Measurements from ENCODE around the gene SHISA5.
"Not testable (repeated sequence)": the region's sequence is repeated elsewhere in the genome, so short reads cannot be mapped to it uniquely, and the experiment has no call there.

Gene SHISA5

DNA sequence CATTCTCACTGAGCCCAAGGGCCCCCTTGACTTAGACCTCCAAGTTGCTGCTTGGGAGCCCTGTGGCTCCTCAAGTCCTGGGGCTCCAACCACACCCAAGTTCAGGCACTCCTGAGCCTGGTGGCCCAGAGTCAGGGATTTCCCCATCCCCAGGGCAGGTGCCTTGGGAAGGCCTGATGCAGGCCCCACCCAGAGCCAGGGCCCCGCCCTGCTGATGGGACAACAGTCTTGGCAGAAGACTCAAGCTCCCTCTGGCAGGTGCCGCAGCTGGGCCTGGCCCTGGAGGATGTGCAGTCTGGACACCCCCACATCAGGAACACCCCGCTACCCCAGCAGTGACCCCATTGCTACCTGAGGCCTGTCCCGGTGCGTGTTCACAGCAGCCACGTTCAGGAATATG lies 17.7 kb upstream of the SHISA5 start:
- no peak overlapping the region for H3K27ac ChIP-seq
- no peak for DNase-seq (ENCODE audit: low read depth, low spot score)

DNA sequence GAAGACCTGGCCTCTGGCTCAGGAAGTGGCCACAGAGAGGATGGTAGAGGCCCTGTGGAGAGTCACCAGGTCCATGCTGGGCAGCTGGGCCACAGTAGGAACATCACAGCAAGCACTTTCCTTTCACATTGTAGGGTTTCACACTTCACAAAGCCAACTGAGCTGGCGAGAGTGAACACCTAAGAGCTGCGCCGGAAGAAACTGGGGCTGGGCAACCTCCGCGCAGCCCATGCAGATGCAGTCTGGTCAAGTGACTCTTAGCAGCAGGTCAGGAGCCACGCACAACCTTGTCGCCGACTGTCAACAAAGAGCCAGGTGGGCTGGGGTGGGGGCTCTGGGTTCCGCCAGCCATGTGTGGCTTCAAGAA lies 15.3 kb upstream of the SHISA5 start:
- no peak overlapping the region for H3K27ac ChIP-seq
- no peak for DNase-seq (ENCODE audit: low read depth, low spot score)

DNA sequence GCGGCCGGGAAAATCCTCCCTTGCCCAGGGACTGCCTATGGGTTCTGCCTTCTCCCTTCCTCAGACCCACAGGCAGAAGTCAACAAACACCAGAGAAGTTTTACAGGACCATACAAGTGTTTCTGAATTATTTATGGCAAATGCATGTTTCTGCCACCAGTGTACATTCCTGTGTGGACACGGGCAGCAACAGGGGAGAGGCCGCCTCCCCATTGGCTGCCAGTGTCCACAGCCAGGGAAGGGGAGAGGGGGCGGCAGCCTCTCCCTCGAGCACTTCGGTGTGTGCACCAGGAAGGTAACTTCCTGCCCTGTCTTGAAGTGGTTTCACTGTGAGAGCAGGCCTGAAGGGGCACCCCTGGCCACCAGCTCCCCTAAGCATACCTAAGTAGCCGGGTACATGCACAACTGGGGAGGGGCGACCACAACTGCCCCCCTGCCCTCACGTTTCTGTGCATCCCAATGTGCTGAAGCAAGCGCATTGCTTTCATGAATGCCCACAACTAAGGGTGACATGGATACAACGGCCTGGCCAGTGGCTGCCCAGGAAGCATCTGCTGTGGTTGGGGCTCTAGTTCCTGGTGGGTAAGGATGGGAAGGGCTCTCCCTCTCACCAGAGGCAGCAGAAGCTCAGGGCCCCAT lies 14.8 kb upstream of the SHISA5 start:
- no peak overlapping the region for H3K27ac ChIP-seq
- no peak for DNase-seq (ENCODE audit: low read depth, low spot score)

DNA sequence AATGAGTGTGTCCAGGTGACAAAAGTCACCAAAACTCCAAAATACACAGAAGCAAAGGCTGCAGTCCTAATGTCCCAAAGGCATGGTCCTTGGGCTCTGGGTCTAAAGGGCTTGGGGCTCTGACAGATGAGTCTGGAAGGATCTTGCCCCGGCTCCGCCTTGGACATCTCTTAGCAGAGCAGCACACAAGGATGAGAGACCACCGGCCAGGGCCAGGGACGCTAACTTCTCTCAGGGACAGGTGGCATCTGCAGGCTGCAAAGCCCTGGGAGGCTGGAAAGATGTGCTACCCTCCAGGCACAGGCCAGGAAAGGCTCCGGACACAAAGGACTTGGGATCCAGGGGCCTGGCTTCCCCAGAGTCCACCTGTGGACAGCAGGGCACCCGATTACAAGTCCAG lies 14.1 kb upstream of the SHISA5 start:
- no peak for DNase-seq (ENCODE audit: low read depth, low spot score)
- H3K27ac ChIP-seq: no peak overlapping the region

DNA sequence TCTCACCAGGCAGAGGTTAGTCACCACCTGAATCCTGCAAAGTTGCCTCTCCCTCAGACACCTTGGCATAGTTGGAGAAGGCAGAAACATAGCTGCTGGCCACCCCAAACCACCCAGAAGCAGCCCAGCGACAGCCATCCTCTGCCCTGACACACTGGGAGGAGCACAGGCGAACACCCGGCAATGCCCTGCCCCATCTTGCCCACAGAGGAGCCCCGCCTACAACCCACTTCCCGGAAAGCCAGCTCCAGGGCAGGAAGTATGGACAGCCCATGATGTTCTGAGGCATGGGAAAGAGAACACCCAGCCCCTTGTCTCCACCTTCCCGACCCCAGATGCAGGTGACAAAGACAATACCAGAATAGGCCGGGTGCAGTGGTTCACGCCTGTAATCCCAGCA lies 12.6 kb upstream of the SHISA5 start:
- no peak for DNase-seq (ENCODE audit: low read depth, low spot score)

DNA sequence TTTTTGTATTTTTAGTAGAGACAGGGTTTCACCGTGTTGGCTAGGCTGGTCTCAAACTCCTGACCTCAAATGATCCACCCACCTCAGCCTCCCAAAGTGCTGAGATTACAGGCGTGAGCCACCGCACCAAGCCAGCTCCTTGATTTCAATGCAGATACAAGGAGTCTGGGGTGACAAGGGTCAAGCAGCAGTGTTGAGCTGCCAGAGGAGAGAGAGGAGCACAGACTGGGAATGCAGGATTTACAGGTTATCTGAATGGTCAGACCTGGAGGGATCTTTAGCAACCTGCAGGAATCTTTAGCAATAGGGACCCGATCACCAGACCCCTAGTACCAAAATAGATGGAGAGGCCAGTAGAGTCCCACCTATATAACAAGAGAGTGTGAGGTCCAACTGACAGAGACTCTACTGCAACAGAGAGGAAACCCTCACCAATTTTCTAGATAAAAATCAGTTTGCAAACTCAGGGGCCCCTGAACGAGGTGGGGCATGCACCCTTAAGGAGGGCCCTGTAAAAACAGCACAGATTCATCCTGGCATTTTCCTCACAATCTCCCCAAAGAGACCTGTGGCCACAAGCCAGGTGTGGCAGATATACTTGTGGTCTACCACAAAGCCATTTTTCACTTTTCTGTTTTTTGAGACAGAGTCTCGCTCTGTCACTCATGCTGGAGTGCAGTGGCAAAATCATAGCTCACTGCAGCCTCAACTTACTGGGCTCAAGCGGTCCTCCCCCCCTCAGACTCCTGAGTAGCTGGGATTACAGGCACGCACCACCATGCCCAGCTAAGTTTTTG lies 10.7 kb upstream of the SHISA5 start:
- no peak overlapping the region for H3K27ac ChIP-seq
- no peak for DNase-seq (ENCODE audit: low read depth, low spot score)

More for the DNA sequence above, 12.6 kb upstream of the SHISA5 start:
- no peak overlapping the region for H3K27ac ChIP-seq

DNA sequence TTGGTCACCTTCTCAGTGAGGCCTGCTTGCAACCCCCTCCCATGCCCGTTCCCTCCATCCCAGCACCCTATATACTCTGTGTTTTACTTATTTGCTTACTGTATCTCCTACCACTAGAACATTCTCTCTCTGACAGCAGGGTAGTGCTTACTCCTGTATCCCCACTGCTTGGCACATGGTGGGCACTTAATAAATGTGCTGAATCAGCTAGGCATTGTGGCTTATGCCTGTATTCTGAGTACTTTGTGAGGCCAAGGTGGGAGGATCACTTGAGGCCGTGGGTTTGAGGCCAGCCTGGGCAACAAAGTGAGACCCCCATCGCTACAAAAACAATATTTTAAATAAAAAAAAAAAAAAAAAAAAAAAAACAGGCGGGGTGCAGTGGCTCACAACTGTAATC lies 7.6 kb upstream of the SHISA5 start:
- no peak overlapping the region for H3K27ac ChIP-seq
- no peak for DNase-seq (ENCODE audit: low read depth, low spot score)

DNA sequence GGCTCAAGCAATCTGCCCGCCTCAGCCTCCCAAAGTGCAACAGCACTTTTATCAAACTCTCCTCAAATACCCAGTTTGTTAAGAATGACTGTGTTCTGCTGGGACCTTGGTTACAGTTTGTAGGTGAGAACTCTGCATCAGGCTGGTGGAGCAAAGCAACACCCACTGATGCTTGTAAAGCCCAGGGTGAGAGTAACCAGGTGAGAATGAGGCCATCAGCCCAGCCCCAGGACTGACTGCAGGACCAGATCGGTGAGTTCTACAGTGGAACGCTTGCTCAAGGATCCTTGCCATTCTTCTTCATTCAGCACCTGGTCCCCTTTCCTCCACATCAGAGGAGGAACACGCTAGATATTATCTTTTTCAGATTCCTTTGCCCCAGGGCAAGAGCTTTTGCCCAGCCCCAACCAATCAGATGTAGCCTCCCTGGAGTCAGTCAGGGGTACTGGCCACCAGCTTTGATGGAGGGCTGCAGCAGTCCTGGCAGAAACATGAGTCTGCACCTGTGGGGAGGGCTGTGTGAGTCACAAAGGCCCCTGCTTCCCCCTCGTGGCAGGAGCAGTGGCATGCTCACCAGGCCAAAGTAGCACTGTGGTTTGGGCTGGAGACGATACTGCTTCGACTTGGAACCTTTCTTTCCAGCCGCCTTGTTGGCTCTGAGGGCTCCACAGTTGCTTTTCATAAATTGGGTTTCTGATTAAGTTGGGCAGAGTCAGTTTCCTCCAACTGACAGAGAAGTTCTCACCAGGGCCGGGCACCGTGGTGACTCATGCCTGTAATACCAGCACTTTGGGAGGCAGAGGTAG lies 3.5 kb upstream of the SHISA5 start:
- peak overlapping the region; percentile 52 for H3K27ac ChIP-seq
- DNase-seq (ENCODE audit: low read depth, low spot score): peak; percentile 68

DNA sequence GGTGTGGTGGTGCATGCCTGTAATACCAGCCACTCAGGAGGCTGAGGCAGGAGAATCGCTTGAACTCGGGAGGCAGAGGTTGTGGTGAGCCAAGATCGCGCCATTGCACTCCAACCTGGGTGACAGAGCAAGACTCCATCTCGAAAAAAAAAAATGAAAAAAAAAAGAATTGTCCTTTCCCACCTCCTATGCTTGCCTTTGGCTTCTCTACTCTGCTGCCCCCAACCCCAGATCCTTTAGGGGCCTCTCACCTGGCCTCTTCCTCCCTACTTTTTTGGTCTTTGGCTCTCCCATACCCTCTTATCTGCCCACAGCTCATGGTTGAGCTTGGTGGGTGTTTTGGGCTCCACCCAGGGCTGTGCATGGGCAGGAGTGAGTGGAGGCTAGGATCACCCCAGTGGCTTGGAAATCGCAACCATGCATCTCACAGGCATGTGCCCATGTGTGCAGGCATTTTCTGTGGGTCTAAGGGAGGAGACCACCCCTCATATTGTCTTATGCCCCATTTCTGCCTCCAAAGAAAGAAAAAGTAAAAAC lies 2.1 kb upstream of the SHISA5 start:
- no peak for DNase-seq (ENCODE audit: low read depth, low spot score)
- H3K27ac ChIP-seq: no peak overlapping the region

DNA sequence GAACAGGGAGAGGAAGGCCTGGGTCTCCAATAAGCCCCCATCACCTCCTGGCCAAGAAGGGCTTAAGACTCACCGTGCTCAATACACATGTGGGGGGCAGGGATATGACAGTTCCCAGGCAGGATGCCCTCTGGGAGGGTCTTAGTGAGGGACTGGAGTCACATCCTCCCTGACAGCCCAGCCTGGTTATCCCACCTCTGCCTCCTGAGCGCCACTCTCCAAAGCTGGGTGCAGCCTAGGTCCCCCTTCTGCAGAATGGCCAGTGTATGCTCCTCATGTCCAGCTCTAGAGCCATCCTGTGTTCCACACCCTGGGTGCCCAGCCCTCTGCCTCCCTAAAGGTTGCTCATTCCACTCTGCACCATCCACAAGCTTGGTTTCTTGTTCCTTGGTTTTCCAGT lies 1.2 kb upstream of the SHISA5 start:
- no peak for DNase-seq (ENCODE audit: low read depth, low spot score)
- H3K27ac ChIP-seq: no peak overlapping the region

DNA sequence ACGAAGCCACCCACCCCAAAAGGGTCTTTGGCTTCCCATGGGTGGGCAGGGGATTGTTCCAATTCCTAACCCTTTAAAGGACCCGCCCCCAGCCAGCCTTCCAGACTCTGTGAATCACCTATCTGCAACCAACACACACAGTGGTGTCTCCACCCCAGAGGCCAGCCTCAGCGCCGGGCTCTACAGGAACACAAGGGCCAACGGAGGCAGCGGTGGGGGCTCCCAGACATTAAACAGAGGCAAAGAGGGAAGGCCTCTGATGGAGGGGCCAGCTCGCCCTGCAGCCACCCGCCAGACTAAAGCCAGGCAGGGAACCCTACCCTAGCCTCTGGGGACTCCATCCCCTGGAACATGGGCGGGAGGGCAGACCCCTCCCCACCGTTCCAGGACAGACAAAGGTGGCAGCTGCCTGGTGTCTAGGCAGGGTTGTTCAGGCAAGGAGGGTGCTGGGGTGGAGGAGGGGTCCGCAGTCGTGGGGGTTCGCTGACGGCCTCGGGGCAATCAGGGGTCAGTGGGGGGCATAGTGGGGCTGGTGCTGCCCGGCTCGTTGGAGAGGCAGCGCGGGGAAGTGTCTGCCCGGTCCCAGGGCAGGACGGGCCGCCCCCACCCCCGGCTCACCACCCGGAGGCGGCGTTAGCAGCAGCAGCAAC lies 448 bp downstream of the SHISA5 start:
- DNase-seq (ENCODE audit: low read depth, low spot score): no peak
- peak overlapping the region; percentile 37 for H3K27ac ChIP-seq

DNA sequence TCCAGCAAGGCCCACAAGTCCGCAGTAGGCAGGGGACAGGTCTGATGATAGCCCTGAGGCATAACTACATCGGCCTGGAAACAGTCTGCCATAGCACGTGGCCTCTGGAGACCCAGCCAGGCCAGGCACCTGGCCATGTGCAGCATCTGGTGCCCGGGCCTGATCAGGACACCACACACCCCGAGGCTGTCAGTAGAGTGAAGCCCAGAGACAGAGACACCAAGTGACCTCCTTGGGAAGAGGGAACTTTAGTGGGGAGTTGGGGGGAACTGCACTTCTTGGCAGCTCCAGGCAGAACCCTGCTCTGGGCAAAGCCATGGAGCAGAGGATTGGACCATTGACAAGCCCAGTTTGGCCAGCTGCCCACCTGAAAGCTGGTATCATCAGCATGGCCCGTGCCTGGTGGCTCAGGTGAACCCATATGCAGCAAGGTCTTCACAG lies 1.2 kb downstream of the SHISA5 start:
- no peak for DNase-seq (ENCODE audit: low read depth, low spot score)
- no peak overlapping the region for H3K27ac ChIP-seq

DNA sequence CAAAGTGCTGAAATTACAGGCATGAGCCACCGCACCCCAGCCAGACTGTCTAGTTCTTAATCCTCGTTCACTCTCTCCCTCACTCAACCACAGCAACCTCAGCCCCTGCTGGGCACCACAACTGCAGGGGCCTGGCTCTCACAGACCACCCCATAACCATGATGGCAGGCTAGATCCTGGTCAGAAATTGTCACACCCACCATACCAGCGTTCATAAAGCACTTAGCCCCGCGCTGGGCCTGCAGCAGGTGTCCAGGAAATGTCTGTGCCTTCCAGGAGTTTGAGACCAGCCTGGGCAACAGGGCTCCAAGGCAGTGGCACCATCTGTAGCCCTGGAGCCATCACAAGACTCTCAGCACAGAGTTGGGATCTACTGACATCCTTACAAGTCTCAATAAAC lies 1.9 kb downstream of the SHISA5 start:
- no peak overlapping the region for H3K27ac ChIP-seq
- DNase-seq (ENCODE audit: low read depth, low spot score): no peak

DNA sequence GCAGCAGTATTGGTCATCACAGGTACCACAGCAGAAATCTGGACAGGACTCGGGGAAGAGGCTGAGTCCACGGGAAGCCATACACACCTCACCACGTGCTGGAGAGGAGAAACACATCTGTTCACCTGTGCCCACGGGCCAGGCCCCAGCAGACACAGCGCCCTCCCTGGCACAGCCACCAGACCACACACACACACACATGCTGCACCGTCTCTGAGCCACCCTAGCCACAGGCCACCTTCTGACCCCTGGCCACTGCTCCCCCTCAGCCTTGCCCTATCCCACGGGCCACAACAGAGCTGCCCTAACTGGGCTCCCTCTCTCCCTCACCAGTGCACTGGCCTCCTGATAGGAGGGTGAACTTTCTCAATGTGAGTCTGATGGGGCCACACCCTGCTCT lies 2.8 kb downstream of the SHISA5 start:
- DNase-seq (ENCODE audit: low read depth, low spot score): no peak
- H3K27ac ChIP-seq: no peak overlapping the region

DNA sequence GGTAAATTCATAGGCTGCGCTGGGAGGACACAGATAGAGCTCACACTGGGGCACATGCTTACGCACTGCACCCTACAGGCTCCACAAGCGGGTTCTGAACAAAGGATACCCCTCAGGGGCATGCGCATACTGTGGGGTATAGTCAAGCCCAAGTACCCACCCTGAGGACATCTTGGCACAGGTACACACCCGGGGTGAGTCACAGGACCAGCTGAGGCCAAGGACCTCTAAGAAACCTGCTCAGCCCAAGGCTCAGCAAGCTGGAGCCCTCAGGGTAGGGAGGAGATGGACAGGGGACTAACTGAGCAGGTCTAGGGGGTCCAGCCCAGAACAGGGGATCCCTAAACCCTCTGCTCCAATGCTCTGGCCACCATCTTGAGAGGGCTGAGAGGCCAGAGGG lies 3.3 kb downstream of the SHISA5 start:
- DNase-seq (ENCODE audit: low read depth, low spot score): no peak
- no peak overlapping the region for H3K27ac ChIP-seq

DNA sequence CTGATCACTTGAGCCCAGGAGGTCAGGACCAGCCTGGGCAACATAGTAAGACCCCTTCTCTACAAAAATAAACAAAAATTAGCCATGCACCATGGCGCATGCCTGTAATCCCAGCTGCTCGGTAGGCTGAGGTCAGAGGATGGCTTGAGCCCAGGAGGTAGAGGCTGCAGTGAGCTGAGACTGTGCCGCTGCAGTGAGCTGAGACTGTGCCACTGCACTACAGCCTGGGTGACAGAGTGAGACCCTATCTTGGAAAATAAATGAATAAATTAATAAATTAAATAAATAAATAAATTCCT lies 10.8 kb downstream of the SHISA5 start:
- no peak for DNase-seq (ENCODE audit: low read depth, low spot score)
- peak overlapping the region; percentile 92 for H3K27ac ChIP-seq

DNA sequence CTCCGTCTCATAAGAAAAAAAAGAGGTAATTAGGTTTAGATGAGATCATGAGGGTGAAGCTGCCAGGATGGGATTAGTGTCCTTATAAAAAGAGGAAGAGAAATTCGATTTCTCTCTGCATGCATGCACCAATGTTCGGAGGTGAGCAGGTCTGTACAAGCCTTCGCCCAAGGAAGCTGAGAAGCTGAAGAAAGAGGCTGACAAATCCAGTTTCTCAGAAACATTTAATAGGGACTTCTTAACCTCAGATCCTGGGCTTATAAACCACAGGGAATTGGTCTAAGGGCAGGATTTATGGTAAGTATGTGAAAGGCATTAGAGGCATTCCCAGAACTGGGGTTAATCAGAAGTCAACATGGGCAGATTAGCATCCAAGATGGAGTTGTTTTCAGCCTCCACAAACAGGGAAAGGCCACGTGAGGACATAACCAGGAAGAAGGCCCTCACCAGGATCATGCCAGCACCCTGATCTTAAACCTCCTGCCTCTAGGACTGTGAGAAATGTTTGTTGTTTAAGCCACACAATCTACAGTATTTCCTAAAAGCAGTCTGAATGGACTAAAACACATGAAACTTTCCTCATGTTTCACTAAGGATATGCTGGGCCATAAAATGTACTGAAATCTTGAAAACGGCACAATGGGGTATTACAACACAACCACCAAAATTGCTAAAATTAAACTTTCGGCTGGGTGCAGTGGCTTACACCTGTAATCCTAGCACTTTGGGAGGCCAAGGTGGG lies 11.3 kb downstream of the SHISA5 start:
- peak; percentile 96 for DNase-seq (ENCODE audit: low read depth, low spot score)
- peak overlapping the region; percentile 92 for H3K27ac ChIP-seq

DNA sequence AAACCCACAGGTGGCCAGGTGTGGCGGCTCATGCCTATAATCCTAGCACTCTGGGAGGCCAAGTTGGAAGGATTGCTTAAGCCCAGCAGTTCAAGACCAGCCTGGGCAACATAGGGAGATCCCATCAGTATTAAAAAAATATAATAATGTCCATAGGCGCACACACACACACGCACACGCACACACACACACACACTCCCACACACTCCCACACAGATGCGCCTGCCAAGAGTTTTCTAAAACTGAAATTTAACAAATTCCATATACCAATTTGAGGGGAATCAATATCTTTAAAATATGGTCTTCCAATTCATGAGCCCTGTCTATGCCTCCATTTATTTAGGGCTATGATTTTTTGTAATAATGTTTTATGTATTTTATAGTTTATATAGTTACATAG lies 17.0 kb downstream of the SHISA5 start:
- no peak for DNase-seq (ENCODE audit: low read depth, low spot score)
- H3K27ac ChIP-seq: no peak overlapping the region

DNA sequence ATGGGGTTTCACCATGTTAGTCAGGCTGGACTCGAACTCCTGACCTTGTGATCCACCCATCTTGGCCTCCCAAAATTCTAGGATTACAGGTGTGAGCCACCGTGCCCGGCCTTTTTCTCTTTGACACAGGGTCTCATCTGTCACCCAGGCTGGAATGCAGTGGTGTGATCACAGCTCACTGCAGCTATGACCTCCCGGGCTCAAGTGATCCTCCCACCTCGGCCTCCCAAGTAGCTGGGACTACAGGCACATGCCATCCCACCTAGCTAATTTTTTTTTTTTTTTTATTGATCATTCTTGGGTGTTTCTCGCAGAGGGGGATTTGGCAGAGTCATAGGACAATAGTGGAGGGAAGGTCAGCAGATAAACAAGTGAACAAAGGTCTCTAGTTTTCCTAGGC lies 21.2 kb downstream of the SHISA5 start:
- DNase-seq (ENCODE audit: low read depth, low spot score); H3K27ac ChIP-seq: not testable (repeated sequence)

DNA sequence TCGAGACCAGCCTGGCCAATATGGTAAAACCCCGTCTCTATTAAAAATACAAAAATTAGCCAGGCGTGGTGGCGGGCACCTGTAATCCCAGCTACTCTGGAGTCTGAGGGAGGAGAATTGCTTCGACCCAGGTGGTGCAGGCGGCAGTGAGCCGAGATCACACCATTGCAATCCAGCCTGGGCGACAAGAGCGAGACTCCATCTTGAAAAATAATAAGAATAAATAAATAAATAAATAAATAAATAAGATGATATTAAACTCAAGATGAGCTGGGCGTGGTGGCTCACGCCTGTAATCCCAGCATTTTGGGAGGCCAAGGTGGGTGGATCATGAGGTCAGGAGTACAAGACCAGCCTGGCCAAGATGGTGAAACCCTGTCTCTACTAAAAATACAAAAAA lies 23.1 kb downstream of the SHISA5 start:
- H3K27ac ChIP-seq; DNase-seq (ENCODE audit: low read depth, low spot score): not testable (repeated sequence)

Measured in epithelial cell of prostate (primary cell).